ENCODE measurements around the gene WDR4.
"Not testable (repeated sequence)": the region's sequence is repeated elsewhere in the genome, so short reads cannot be mapped to it uniquely, and the experiment has no call there.

The WDR4 gene

GRCh38 chr21:42887326-42887725, 8.0 kb upstream of the WDR4 start:
- in situ Hi-C loops (cut with HindIII; ENCODE audit: low pct_ligation_motif_present, low pct_unique_long_range_greater_than_20kb, low sequenced_read_pairs): no loop called here

GRCh38 chr21:42883921-42884320, 4.6 kb upstream of the WDR4 start:
- in situ Hi-C loops (cut with HindIII; ENCODE audit: low pct_ligation_motif_present, low pct_unique_long_range_greater_than_20kb, low sequenced_read_pairs): no loop called here

More at GRCh38 chr21:42887326-42887725, 8.0 kb upstream of the WDR4 start:
- DNase-seq: no peak

GRCh38 chr21:42880352-42880751, 1.0 kb upstream of the WDR4 start:
- DNase-seq: no peak
- in situ Hi-C loops (cut with HindIII; ENCODE audit: low pct_ligation_motif_present, low pct_unique_long_range_greater_than_20kb, low sequenced_read_pairs): no loop called here

More at GRCh38 chr21:42883921-42884320, 4.6 kb upstream of the WDR4 start:
- DNase-seq: no peak

- in situ Hi-C loops (cut with HindIII; ENCODE audit: low pct_ligation_motif_present, low pct_unique_long_range_greater_than_20kb, low sequenced_read_pairs): no loop called here
Observed at GRCh38 chr21:42878678-42878992, 704 bp downstream of the WDR4 start.

GRCh38 chr21:42875811-42876210, 3.5 kb downstream of the WDR4 start:
- in situ Hi-C loops (cut with HindIII; ENCODE audit: low pct_ligation_motif_present, low pct_unique_long_range_greater_than_20kb, low sequenced_read_pairs); DNase-seq: not testable (repeated sequence)

More at GRCh38 chr21:42878678-42878992, 704 bp downstream of the WDR4 start:
- no peak for DNase-seq

- DNase-seq: no peak
- in situ Hi-C loops (cut with HindIII; ENCODE audit: low pct_ligation_motif_present, low pct_unique_long_range_greater_than_20kb, low sequenced_read_pairs): no loop called here
Observed at GRCh38 chr21:42873096-42873495, 6.2 kb downstream of the WDR4 start.

- in situ Hi-C loops (cut with HindIII; ENCODE audit: low pct_ligation_motif_present, low pct_unique_long_range_greater_than_20kb, low sequenced_read_pairs): no loop called here
- no peak for DNase-seq
Observed at GRCh38 chr21:42868196-42868595, 11.1 kb downstream of the WDR4 start.

GRCh38 chr21:42865776-42866160, 13.6 kb downstream of the WDR4 start:
- DNase-seq: no peak
- in situ Hi-C loops (cut with HindIII; ENCODE audit: low pct_ligation_motif_present, low pct_unique_long_range_greater_than_20kb, low sequenced_read_pairs): no loop called here

GRCh38 chr21:42864815-42865775, 14.2 kb downstream of the WDR4 start:
- in situ Hi-C loops (cut with HindIII; ENCODE audit: low pct_ligation_motif_present, low pct_unique_long_range_greater_than_20kb, low sequenced_read_pairs): no loop called here
- DNase-seq: no peak

- no peak for DNase-seq
- in situ Hi-C loops (cut with HindIII; ENCODE audit: low pct_ligation_motif_present, low pct_unique_long_range_greater_than_20kb, low sequenced_read_pairs): no loop called here
Observed at GRCh38 chr21:42864286-42864685, 15.1 kb downstream of the WDR4 start.

GRCh38 chr21:42863504-42863870, 15.9 kb downstream of the WDR4 start:
- DNase-seq: no peak
- in situ Hi-C loops (cut with HindIII; ENCODE audit: low pct_ligation_motif_present, low pct_unique_long_range_greater_than_20kb, low sequenced_read_pairs): no loop called here

GRCh38 chr21:42862774-42863503, 16.4 kb downstream of the WDR4 start:
- in situ Hi-C loops (cut with HindIII; ENCODE audit: low pct_ligation_motif_present, low pct_unique_long_range_greater_than_20kb, low sequenced_read_pairs): no loop called here
- DNase-seq: no peak

- DNase-seq: no peak
- in situ Hi-C loops (cut with HindIII; ENCODE audit: low pct_ligation_motif_present, low pct_unique_long_range_greater_than_20kb, low sequenced_read_pairs): no loop called here
Observed at GRCh38 chr21:42861848-42862400, 17.4 kb downstream of the WDR4 start.

GRCh38 chr21:42861311-42861847, 18.0 kb downstream of the WDR4 start:
- in situ Hi-C loops (cut with HindIII; ENCODE audit: low pct_ligation_motif_present, low pct_unique_long_range_greater_than_20kb, low sequenced_read_pairs): no loop called here
- DNase-seq: no peak

- in situ Hi-C loops (cut with HindIII; ENCODE audit: low pct_ligation_motif_present, low pct_unique_long_range_greater_than_20kb, low sequenced_read_pairs): no loop called here
- no peak for DNase-seq
Observed at GRCh38 chr21:42860345-42860744, 19.0 kb downstream of the WDR4 start.

GRCh38 chr21:42859891-42860230, 19.5 kb downstream of the WDR4 start:
- in situ Hi-C loops (cut with HindIII; ENCODE audit: low pct_ligation_motif_present, low pct_unique_long_range_greater_than_20kb, low sequenced_read_pairs): no loop called here
- DNase-seq: no peak

- in situ Hi-C loops (cut with HindIII; ENCODE audit: low pct_ligation_motif_present, low pct_unique_long_range_greater_than_20kb, low sequenced_read_pairs): no loop called here
- DNase-seq: no peak
Observed at GRCh38 chr21:42858957-42859890, 20.1 kb downstream of the WDR4 start.

- in situ Hi-C loops (cut with HindIII; ENCODE audit: low pct_ligation_motif_present, low pct_unique_long_range_greater_than_20kb, low sequenced_read_pairs): no loop called here
- DNase-seq: no peak
Observed at GRCh38 chr21:42858185-42858847, 21.0 kb downstream of the WDR4 start.
